WI38 (cell line): ENCODE data around the gene ANKRD17.

Experiments
- H3K4me3 ChIP-seq: 2 replicates; pipeline ENCODE4 v1.5.1; 2011; ENCODE audit warnings: low read depth, mild to moderate bottlenecking, control low read depth, low read length
- CTCF ChIP-seq: IDR thresholded peaks from 2 replicates; pipeline ENCODE4 v1.5.1; 2012; ENCODE audit warnings: low read depth, mild to moderate bottlenecking, control low read depth, low read length

Gene ANKRD17

GRCh38 chr4:73034896-73035295, 223.7 kb downstream of the ANKRD17 start:
- H3K4me3 ChIP-seq = no peak overlapping the region
- TF ChIP-seq CTCF = no peak

GRCh38 chr4:73028621-73029020, 230.0 kb downstream of the ANKRD17 start:
- no peak overlapping the region for H3K4me3 ChIP-seq
- no peak for TF ChIP-seq CTCF
